Peyer's patch (tissue), 4 donors: ENCODE results near the gene KEL. TPM values are rescaled to one million over a fixed set of nuclear protein-coding genes. Genes with fewer than 3 reads are reported as not detected.

Source experiments
- DNase-seq, 3 donors: peaks; one replicate each; pipeline ENCODE4 v3.0.0-alpha.2; 2017 to 2019
- H3K27ac ChIP-seq, 4 donors: fragments of 200-600 bp; sonication (generic); one replicate each; pipeline ENCODE4 v1.5.1; 2016 to 2019
- H3K27me3 ChIP-seq, 2 donors: fragments of 200-600 bp; sonication (generic); one replicate each; pipeline ENCODE4 v1.5.1; 2019
- H3K36me3 ChIP-seq, 3 donors: fragments of 200-600 bp; sonication (generic); one replicate each; pipeline ENCODE4 v1.5.1; 2016 to 2019
- H3K4me1 ChIP-seq, 4 donors: fragments of 200-600 bp; sonication (generic); one replicate each; pipeline ENCODE4 v1.5.1; 2016 to 2019
- H3K4me3 ChIP-seq, 4 donors: fragments of 200-600 bp; sonication (generic); 1 replicate in 3 of 4; 2 replicates in 1 of 4; pipeline ENCODE4 v1.5.1; 2016 to 2019; ENCODE audit warnings: mild to moderate bottlenecking in 1 of 4
- H3K9me3 ChIP-seq, 4 donors: fragments of 200-600 bp; sonication (generic); one replicate each; pipeline ENCODE4 v1.5.1; 2016 to 2019; ENCODE audit warnings: mild to moderate bottlenecking in 1 of 4
- POLR2A ChIP-seq, 2 donors: fragments of 450-650 bp; IDR thresholded peaks; one replicate each; pipeline ENCODE4 v1.5.1; 2017; ENCODE audit warnings: antibody characterized with exemption in 2 of 2, mild to moderate bottlenecking in 2 of 2, moderate library complexity in 2 of 2
- total RNA-seq, 4 donors: library from RNA; depleted of rRNA; stranded (reverse); fragments of >200 nt; gene quantifications; one replicate each; pipeline ENCODE4 v1.1.0, GENCODE V29; 2016
- TF ChIP-seq, protein P1 (sequence below), 6 experiments: fragments of 450-650 bp in 4 of 6; fragments of 200-600 bp in 2 of 6; sonication (generic) in 1 of 6; IDR thresholded peaks; one replicate each; pipeline ENCODE4 v1.5.1; 2017 to 2019; ENCODE audit warnings: antibody characterized with exemption in 6 of 6, mild to moderate bottlenecking in 3 of 6, moderate library complexity in 1 of 6

The KEL gene
- total RNA-seq, 4 donors from 2014 or later, result not detected

DNA sequence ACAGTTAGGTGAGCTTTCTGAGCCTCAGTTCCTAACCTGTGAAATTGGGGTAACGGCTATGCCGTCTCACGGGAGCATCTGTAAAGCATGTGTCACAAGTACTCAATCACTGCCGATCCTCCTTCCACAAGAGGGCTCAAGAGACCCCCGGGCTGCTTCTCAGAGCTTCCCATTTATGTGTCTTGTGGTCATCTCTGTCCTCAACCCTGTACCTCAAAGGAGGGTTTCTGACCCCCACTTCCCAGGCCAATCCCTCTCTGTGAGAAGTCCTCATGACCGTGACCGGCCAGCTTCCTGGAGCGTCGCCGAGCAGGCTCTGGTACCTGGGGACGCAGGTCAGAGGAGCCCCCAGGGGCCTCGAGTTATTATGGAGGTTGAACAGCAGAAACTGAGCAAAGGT, 28.1 kb downstream of the KEL start:
- TF ChIP-seq, protein P1, sequence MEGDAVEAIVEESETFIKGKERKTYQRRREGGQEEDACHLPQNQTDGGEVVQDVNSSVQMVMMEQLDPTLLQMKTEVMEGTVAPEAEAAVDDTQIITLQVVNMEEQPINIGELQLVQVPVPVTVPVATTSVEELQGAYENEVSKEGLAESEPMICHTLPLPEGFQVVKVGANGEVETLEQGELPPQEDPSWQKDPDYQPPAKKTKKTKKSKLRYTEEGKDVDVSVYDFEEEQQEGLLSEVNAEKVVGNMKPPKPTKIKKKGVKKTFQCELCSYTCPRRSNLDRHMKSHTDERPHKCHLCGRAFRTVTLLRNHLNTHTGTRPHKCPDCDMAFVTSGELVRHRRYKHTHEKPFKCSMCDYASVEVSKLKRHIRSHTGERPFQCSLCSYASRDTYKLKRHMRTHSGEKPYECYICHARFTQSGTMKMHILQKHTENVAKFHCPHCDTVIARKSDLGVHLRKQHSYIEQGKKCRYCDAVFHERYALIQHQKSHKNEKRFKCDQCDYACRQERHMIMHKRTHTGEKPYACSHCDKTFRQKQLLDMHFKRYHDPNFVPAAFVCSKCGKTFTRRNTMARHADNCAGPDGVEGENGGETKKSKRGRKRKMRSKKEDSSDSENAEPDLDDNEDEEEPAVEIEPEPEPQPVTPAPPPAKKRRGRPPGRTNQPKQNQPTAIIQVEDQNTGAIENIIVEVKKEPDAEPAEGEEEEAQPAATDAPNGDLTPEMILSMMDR (IDR thresholded peaks at IDR 0.05), result no peak
- no peak for TF ChIP-seq POLR2A (IDR thresholded peaks at IDR 0.05)
- Histone ChIP-seq H3K9me3 (no peaks in the 10 kb centered on the region), H3K4me1 (no peaks in the 10 kb centered on the region), H3K27ac (no peak overlapping the region), H3K4me3 (no peak overlapping the region), H3K27me3 (no peaks in the 10 kb centered on the region), H3K36me3 (no peaks in the 10 kb centered on the region)
- no peak for DNase-seq

DNA sequence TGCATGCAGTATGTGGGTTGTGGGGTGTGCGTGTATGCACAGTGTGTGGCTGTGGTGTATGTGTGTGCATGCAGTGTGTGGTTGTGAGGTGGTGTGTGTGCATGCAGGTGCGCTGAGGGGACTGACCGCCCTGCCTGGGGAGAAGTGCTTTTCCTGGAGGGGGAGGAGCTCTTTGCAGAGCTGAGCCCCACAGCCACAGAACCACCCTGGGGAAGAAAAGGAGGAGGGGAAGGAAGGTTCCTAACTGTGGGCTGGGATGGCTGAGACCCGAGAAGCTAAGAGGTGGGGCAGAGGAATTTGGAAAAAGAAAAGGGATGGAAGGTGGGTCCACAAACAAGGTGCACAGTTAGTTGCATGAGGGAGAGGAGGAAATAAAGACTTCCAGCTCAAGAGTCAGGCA, 28.5 kb downstream of the KEL start, which contains the start of gene TRPV5:
Gene TRPV5, minus strand, starts transcription at position 123 of the 400 bp plus-strand sequence. CDS start 287 bp downstream, outside the sequence.
- H3K4me3 ChIP-seq, result no peak within 1 kb of the TSS
- H3K36me3 ChIP-seq, result no peaks in the 10 kb centered on the region
- no peak within 1 kb of the TSS for H3K27ac ChIP-seq
- no peaks in the 10 kb centered on the region for H3K9me3 ChIP-seq
- no peaks in the 10 kb centered on the region for H3K27me3 ChIP-seq
- no peak for TF ChIP-seq POLR2A (IDR thresholded peaks at IDR 0.05)
- TF ChIP-seq, protein P1 (IDR thresholded peaks at IDR 0.05), result no peak
- DNase-seq, result no peak
- H3K4me1 ChIP-seq, result no peaks in the 10 kb centered on the region

GRCh38 chr7:142933092-142933475, 29.1 kb downstream of the KEL start:
- H3K27ac ChIP-seq, result no peak overlapping the region
- H3K36me3 ChIP-seq, result no peaks in the 10 kb centered on the region
- H3K4me1 ChIP-seq, result no peaks in the 10 kb centered on the region
- H3K27me3 ChIP-seq, result no peaks in the 10 kb centered on the region
- no peak overlapping the region for H3K4me3 ChIP-seq
- TF ChIP-seq POLR2A (IDR thresholded peaks at IDR 0.05), result no peak
- TF ChIP-seq, protein P1 (IDR thresholded peaks at IDR 0.05), result no peak
- H3K9me3 ChIP-seq, result no peaks in the 10 kb centered on the region
- no peak for DNase-seq

DNA sequence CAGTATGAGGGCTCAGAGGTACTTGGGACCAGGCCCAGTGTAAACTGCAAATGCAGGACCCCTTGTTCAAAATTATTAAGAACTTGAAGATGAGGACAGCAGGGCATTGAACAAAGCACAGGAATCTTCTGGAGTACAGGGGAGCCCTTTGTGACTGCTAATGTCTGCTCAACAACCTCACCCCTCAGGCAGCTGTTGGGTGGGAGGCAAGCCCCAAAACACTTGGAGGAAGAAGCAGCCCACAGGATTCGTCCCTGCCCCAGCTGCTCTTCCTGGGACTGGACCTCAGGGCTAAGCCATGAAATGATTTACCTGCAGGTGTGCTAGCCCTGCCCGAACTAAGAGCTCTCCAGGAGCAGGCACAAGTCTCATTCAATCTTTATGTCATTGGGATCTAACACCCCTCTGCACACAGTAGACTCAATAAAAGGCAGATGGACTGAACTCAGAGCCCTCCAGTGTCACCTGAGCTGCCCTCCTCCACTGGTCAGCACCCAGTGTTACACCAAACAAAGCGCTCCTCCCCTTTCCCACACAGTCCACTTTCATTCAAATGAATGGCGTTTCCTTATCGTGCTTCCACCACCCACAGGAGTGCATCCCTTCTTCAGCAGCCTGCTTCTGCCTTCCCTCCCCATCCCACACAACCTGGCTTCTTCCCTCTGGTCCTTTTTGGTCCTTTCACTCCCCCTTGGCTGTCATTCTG, 29.6 kb downstream of the KEL start:
- H3K27me3 ChIP-seq, result no peaks in the 10 kb centered on the region
- H3K9me3 ChIP-seq, result no peaks in the 10 kb centered on the region
- H3K4me1 ChIP-seq, result no peaks in the 10 kb centered on the region
- H3K36me3 ChIP-seq, result no peaks in the 10 kb centered on the region
- DNase-seq, result no peak
- TF ChIP-seq, protein P1 (IDR thresholded peaks at IDR 0.05), result no peak
- no peak overlapping the region for H3K4me3 ChIP-seq
- H3K27ac ChIP-seq, result no peak overlapping the region

DNA sequence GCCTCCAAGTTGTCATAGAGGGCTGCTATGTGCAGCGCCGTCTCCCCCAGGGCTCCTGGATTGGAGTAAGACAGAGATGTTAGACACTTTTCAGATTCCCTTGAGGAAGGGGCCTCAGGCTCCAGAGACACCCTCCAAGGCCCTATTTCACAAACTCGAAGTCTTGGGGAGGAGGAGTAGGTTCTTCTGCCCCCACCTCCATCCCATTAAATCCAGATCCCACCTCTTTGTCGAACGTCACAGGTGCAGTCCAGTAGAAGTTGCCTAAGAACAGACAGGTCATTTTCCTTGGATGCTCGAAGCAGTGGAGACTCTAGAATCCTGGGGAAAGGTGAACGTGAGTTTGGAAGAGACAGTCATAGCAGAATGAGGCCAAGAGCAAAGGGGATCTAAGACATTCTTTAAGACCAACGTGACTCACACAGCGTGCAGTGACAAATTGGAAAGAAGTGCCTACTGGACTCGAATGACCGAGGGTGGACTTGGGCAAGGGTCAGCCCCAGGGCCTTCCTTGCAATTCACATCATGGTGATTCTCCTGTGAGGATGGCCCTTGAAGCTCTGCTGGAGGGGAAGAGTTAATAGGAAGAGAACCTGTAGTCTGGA, 31.9 kb downstream of the KEL start:
- H3K27ac ChIP-seq, result no peak overlapping the region
- H3K9me3 ChIP-seq, result no peaks in the 10 kb centered on the region
- H3K4me1 ChIP-seq, result no peaks in the 10 kb centered on the region
- H3K4me3 ChIP-seq, result no peak overlapping the region
- TF ChIP-seq, protein P1 (IDR thresholded peaks at IDR 0.05), result no peak
- TF ChIP-seq POLR2A (IDR thresholded peaks at IDR 0.05), result no peak
- no peaks in the 10 kb centered on the region for H3K27me3 ChIP-seq
- DNase-seq, result no peak
- no peaks in the 10 kb centered on the region for H3K36me3 ChIP-seq
